Karpas-422 (cell line): ENCODE measurements around the gene DAP3. TPM values are rescaled to one million over a fixed set of nuclear protein-coding genes. Genes with fewer than 3 reads are reported as not detected.
"Not testable (repeated sequence)": the region's sequence is repeated elsewhere in the genome, so short reads cannot be mapped to it uniquely, and the experiment has no call there.

Experiments
- DNase-seq: peaks from one replicate; pipeline ENCODE4 v3.0.0-alpha.2; 2015
- H2AFZ ChIP-seq: fragments of 200-600 bp; sonication (generic); 2 replicates; pipeline ENCODE4 v1.6.1; 2014; ENCODE audit warnings: antibody characterized with exemption, low read length, mixed read lengths
- H3K27ac ChIP-seq: fragments of 200-600 bp; sonication (generic); 2 replicates; pipeline ENCODE4 v1.5.1; 2014; ENCODE audit warnings: mild to moderate bottlenecking, low read length, moderate library complexity
- H3K27me3 ChIP-seq: fragments of 200-600 bp; sonication (generic); 2 replicates; pipeline ENCODE4 v1.6.1; 2014; ENCODE audit warnings: low read length, mixed read lengths
- H3K36me3 ChIP-seq: fragments of 200-600 bp; sonication (generic); 2 replicates; pipeline ENCODE4 v1.6.1; 2014; ENCODE audit warnings: low read length, mixed read lengths; ENCODE audit not compliant: insufficient read depth
- H3K4me1 ChIP-seq: fragments of 200-600 bp; sonication (generic); 2 replicates; pipeline ENCODE4 v1.6.1; 2014; ENCODE audit warnings: mild to moderate bottlenecking, low read length, mixed read lengths
- H3K4me2 ChIP-seq: fragments of 200-600 bp; sonication (generic); 2 replicates; pipeline ENCODE4 v1.6.1; 2014; ENCODE audit warnings: low read length, low read depth, mild to moderate bottlenecking; ENCODE audit not compliant: poor library complexity, severe bottlenecking
- H3K4me3 ChIP-seq: fragments of 200-600 bp; sonication (generic); 2 replicates; pipeline ENCODE4 v1.5.1; 2014; ENCODE audit warnings: mild to moderate bottlenecking, antibody characterized with exemption, low read length, mixed read lengths
- H3K79me2 ChIP-seq: fragments of 200-600 bp; sonication (generic); 2 replicates; pipeline ENCODE4 v1.6.1; 2014; ENCODE audit warnings: mild to moderate bottlenecking, low read length, mixed read lengths
- H3K9ac ChIP-seq: fragments of 200-600 bp; sonication (generic); 2 replicates; pipeline ENCODE4 v1.6.0; 2014; ENCODE audit warnings: low read length
- H3K9me2 ChIP-seq: fragments of 200-600 bp; sonication (generic), shearing (Covaris generic); replicated peaks from 2 replicates; pipeline ENCODE4 v1.6.0; 2014; ENCODE audit warnings: mild to moderate bottlenecking, low read length, moderate library complexity; ENCODE audit not compliant: insufficient read depth
- H3K9me3 ChIP-seq: fragments of 300-700, 200-600 bp; sonication (generic); 2 replicates; pipeline ENCODE4 v1.6.1; 2014; ENCODE audit warnings: low read length, mixed read lengths
- H4K20me1 ChIP-seq: fragments of 200-600 bp; sonication (generic); 2 replicates; pipeline ENCODE4 v1.6.1; 2014; ENCODE audit warnings: mild to moderate bottlenecking, antibody characterized with exemption, low read length, low read depth; ENCODE audit not compliant: insufficient read depth
- total RNA-seq: library from RNA; depleted of rRNA; stranded (reverse); fragments of >200 nt; shearing (Covaris generic); gene quantifications from 2 replicates; pipeline ENCODE4 v1.2.3, GENCODE V29; 2014; ENCODE audit warnings: low replicate concordance

DAP3 gene
- total RNA-seq, 1 experiment from 2014 or later, result 102 TPM

- Histone ChIP-seq H3K36me3 (peaks cover 19% of the 10 kb centered on the region), H3K4me2 (no peak overlapping the region), H3K79me2 (no peaks in the 10 kb centered on the region), H2AFZ (no peak overlapping the region), H4K20me1 (no peaks in the 10 kb centered on the region), H3K4me1 (no peaks in the 10 kb centered on the region), H3K4me3 (no peak overlapping the region), H3K9ac (no peak overlapping the region), H3K9me2 (no peaks in the 10 kb centered on the region), H3K9me3 (no peaks in the 10 kb centered on the region), H3K27me3 (no peaks in the 10 kb centered on the region), H3K27ac (no peak overlapping the region)
- no peak for DNase-seq
Observed at GRCh38 chr1:155761736-155762405, 73.0 kb downstream of the DAP3 start.

- not testable (repeated sequence) for H3K4me2 ChIP-seq, DNase-seq, H3K9ac ChIP-seq
Observed at GRCh38 chr1:155763090-155763815, 74.4 kb downstream of the DAP3 start.

GRCh38 chr1:155763989-155764388 lies 75.1 kb downstream of the DAP3 start:
- H3K9ac ChIP-seq, DNase-seq, H3K9me3 ChIP-seq, H3K27me3 ChIP-seq, H3K4me3 ChIP-seq, H3K9me2 ChIP-seq, H3K4me1 ChIP-seq, H3K27ac ChIP-seq, H3K4me2 ChIP-seq, H3K79me2 ChIP-seq, H4K20me1 ChIP-seq, H2AFZ ChIP-seq: not testable (repeated sequence)
- peaks cover 19% of the 10 kb centered on the region for H3K36me3 ChIP-seq

More at GRCh38 chr1:155763090-155763815, 74.4 kb downstream of the DAP3 start:
- H3K4me3 ChIP-seq, H3K27ac ChIP-seq, H3K4me1 ChIP-seq, H3K9me3 ChIP-seq, H4K20me1 ChIP-seq, H3K27me3 ChIP-seq, H3K9me2 ChIP-seq, H3K79me2 ChIP-seq, H2AFZ ChIP-seq: not testable (repeated sequence)
- peaks cover 19% of the 10 kb centered on the region for H3K36me3 ChIP-seq

- H3K9ac ChIP-seq, H3K79me2 ChIP-seq, H4K20me1 ChIP-seq, H3K4me3 ChIP-seq, H3K9me3 ChIP-seq, H3K27ac ChIP-seq, H3K4me2 ChIP-seq, DNase-seq, H3K27me3 ChIP-seq, H3K4me1 ChIP-seq, H3K9me2 ChIP-seq, H2AFZ ChIP-seq: not testable (repeated sequence)
- H3K36me3 ChIP-seq, result peaks cover 19% of the 10 kb centered on the region
Observed at GRCh38 chr1:155767399-155767989, 78.6 kb downstream of the DAP3 start.

GRCh38 chr1:155769257-155769656 lies 80.4 kb downstream of the DAP3 start:
- no peaks in the 10 kb centered on the region for H3K79me2 ChIP-seq

GRCh38 chr1:155773221-155773620 lies 84.3 kb downstream of the DAP3 start:
- no peaks in the 10 kb centered on the region for H3K79me2 ChIP-seq
- no peaks in the 10 kb centered on the region for H3K9me3 ChIP-seq
- H2AFZ ChIP-seq, result no peak overlapping the region
- no peak overlapping the region for H3K27ac ChIP-seq
- no peaks in the 10 kb centered on the region for H3K4me1 ChIP-seq
- no peaks in the 10 kb centered on the region for H4K20me1 ChIP-seq
- H3K4me2 ChIP-seq, result no peak overlapping the region
- peaks cover 39% of the 10 kb centered on the region for H3K36me3 ChIP-seq
- no peak for DNase-seq
- H3K4me3 ChIP-seq, result no peak overlapping the region
- no peak overlapping the region for H3K9ac ChIP-seq
- H3K9me2 ChIP-seq, result no peaks in the 10 kb centered on the region
- no peaks in the 10 kb centered on the region for H3K27me3 ChIP-seq

More at GRCh38 chr1:155769257-155769656, 80.4 kb downstream of the DAP3 start:
- Histone ChIP-seq H3K9me3 (no peaks in the 10 kb centered on the region), H3K36me3 (peaks cover 30% of the 10 kb centered on the region), H3K4me2 (no peak overlapping the region), H3K9ac (no peak overlapping the region), H4K20me1 (no peaks in the 10 kb centered on the region), H3K4me3 (no peak overlapping the region), H2AFZ (no peak overlapping the region), H3K4me1 (no peaks in the 10 kb centered on the region), H3K27ac (no peak overlapping the region), H3K27me3 (no peaks in the 10 kb centered on the region), H3K9me2 (no peaks in the 10 kb centered on the region)
- DNase-seq, result no peak

GRCh38 chr1:155776414-155776813 lies 87.5 kb downstream of the DAP3 start:
- H3K9me2 ChIP-seq, result no peaks in the 10 kb centered on the region
- H3K27me3 ChIP-seq, result no peaks in the 10 kb centered on the region
- no peaks in the 10 kb centered on the region for H4K20me1 ChIP-seq
- no peak overlapping the region for H2AFZ ChIP-seq
- no peak overlapping the region for H3K4me3 ChIP-seq
- peaks cover 32% of the 10 kb centered on the region; the same call in 1 of the 2 replicates for H3K36me3 ChIP-seq
- H3K4me2 ChIP-seq, result no peak overlapping the region
- no peak for DNase-seq
- H3K9me3 ChIP-seq, result no peaks in the 10 kb centered on the region
- H3K27ac ChIP-seq, result no peak overlapping the region
- no peak overlapping the region for H3K9ac ChIP-seq
- no peaks in the 10 kb centered on the region for H3K4me1 ChIP-seq
- H3K79me2 ChIP-seq, result no peaks in the 10 kb centered on the region

- Histone ChIP-seq H3K9me3 (no peaks in the 10 kb centered on the region), H3K36me3 (peaks cover 23% of the 10 kb centered on the region; the same call in 1 of the 2 replicates), H3K27ac (no peak overlapping the region), H3K9ac (no peak overlapping the region), H3K9me2 (no peaks in the 10 kb centered on the region), H3K4me3 (no peak overlapping the region), H4K20me1 (no peaks in the 10 kb centered on the region), H3K4me2 (no peak overlapping the region), H3K79me2 (no peaks in the 10 kb centered on the region), H3K4me1 (no peaks in the 10 kb centered on the region), H2AFZ (no peak overlapping the region), H3K27me3 (no peaks in the 10 kb centered on the region)
- no peak for DNase-seq
Observed at GRCh38 chr1:155777582-155777981, 88.7 kb downstream of the DAP3 start.
